CD4-positive, alpha-beta T cell treated with Interleukin-4 for 4 hours (primary cell): ENCODE measurements around the gene ZFY.
"Not testable (repeated sequence)": the region's sequence is repeated elsewhere in the genome, so short reads cannot be mapped to it uniquely, and the experiment has no call there.

Experiments used
- DNase-seq: peaks from one replicate; pipeline ENCODE4 v3.0.0-alpha.2; 2020

ZFY gene

DNA sequence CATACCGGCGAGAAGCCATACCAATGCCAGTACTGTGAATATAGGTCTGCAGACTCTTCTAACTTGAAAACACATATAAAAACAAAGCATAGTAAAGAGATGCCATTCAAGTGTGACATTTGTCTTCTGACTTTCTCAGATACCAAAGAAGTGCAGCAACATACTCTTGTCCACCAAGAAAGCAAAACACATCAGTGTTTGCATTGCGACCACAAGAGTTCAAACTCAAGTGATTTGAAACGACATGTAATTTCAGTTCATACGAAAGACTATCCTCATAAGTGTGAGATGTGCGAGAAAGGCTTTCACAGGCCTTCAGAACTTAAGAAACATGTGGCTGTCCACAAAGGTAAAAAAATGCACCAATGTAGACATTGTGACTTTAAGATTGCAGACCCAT, 44.1 kb downstream of the ZFY start:
- no peak for DNase-seq

DNA sequence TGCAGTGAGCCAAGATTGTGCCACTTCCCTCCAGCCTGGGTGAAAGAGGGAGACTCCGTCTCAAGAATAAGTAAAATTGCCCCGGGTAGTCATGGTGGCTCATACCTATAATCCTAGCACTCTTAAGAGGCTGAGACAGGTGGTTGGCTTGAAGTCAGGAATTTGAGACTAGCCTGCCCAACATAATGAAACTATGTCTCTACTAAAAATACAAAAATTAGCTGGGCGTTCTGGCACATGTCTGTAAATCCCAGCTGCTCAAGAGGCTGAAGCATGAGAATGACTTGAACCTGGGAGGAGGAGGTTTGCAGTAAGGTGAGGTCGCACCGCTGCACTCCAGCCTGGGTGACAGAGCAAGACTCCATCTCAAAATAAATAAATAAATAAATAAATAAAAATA, 49.3 kb downstream of the ZFY start:
- no peak for DNase-seq

DNA sequence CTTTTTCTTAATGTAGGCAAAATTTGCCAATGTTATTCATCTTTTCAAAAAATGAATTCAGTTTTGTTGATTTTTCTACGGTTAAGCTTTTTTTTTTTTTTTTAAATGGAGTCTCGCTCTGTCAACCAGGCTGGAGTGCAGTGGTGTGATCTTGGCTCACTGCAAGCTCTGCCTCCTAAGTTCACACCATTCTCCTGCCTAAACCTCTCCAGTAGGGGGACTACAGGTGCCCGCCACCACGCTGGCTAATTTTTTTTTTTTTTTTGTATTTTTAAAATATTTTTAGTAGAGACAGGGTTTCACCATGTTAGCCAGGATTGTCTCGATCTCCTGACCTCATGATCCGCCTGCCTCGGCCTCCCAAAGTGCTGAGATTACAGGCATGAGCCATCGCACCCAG, 52.0 kb downstream of the ZFY start:
- DNase-seq = not testable (repeated sequence)

DNA sequence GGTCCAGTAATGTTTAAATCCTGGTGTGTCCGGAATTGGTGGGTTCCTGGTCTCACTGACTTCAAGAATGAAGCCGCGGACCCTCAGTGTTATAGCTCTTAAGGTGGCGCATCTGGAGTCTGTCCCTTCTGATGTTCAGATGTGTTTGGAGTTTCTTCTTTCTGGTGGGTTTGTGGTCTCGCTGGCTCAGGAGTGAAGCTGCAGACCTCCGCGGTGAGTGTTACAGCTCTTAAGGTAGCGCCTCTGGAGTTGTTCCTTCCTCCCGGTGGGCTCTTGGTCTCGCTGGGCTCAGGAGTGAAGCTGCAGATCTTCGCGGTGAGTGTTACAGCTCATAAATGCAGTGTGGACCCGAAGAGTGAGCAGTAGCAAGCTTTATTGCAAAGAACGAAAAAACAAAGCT, 62.2 kb downstream of the ZFY start:
- DNase-seq = not testable (repeated sequence)

GRCh38 chrY:3002190-3002589, 67.0 kb downstream of the ZFY start:
- DNase-seq = peak; percentile 20

DNA sequence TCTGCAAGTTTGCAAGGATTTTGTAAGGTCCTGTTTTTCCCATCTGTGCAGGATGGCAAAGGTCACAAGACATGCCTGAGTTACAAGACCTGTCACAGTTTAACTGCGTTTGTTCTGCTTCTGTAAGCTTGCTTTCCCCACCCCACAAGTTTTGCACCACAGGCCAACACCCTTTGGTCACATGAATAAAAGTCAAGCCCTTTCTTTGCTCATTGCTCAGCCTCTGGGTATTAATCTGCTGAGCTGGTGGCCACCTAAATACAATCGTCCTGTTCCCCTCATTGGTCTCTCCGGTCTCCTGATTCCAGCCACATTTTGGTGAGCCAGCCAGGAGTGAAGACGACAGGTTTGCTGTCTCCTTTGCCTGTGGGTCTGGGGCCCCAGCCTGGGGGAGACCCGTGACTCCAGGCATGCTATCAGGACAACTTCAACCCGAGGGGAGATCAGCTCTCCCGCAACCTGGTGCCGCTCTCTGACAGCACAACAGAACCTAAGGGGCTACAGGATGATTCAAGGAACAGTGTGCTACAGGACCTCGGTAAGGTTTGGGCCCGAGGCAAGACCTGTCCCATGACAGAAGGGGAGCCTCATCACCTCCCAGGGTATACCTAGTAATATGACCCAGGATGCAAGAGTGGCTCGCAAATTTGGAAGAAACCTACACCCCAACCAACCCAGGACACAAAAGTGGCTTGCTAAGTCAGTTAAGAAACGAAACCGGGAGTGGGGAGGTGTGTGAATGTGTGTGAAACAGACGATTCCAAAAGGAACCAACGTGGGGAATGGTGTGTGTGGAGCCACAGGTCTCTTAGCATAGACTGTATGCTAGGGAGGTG, 67.7 kb downstream of the ZFY start:
- peak; percentile 35 for DNase-seq

DNA sequence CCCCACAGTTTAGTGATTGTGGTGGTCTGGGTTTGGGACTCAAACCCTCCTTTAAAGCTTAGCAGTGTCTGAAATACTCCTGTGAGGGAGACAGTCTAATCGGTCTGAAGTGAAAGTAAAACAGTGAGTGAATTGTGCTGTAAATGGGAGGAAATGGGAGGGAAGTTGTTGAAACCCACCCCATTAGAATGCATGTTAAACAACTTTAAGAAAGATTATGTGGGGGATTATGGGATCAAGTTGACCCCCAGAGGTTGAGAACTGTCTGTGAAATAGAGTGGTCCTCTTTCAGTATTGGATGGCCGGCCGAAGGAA, 68.3 kb downstream of the ZFY start:
- peak; percentile 8 for DNase-seq

DNA sequence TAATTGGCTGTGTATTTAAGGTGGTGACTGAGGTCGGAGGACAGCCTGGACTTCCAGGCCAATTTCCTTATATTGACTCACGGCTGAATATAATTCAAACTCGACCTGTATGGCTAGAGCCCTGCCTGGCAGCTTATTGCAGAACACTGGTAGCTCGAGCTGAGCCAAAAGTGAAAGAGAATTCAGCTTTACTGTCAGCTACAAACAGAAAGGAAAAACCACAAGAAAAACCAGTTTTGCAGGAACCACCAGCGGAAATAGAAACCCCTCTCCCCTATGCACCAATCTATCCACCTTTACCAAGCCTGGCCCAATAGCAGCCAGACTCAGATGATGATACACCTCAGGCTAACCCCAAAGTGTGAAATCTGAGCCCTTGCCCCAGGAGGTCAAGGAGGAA, 68.7 kb downstream of the ZFY start:
- peak; percentile 48 for DNase-seq

DNA sequence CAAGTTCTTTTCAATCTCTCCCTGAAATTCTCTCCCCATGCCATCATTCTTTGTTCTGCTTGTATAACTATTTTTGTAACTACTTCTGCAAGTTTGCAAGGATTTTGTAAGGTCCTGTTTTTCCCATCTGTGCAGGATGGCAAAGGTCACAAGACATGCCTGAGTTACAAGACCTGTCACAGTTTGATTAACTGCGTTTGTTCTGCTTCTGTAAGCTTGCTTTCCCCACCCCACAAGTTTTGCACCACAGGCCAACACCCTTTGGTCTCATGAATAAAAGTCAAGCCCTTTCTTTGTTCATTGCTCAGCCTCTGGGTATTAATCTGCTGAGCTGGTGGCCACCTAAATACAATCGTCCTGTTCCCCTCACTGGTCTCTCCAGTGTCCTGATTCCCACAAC, 70.8 kb downstream of the ZFY start:
- not testable (repeated sequence) for DNase-seq

GRCh38 chrY:3007967-3008366, 72.8 kb downstream of the ZFY start:
- DNase-seq = no peak

DNA sequence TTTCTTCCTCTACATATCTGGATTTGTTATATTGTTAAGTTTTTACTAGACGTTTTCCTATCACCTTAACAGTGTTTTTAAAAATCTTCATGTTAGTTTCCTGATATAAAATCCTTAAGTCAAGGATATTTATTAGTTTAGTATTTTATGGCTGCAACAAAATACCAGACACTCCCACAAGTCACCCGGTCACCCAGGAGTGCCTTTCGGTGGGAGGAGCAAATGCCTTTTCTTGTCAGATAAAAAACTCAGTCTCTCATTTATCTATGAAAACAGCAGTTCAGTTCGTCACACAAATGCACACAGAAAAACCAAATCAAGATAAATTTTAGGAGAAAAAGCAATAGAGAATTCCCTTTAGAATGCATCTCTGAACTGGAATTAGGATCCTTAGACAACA, 77.0 kb downstream of the ZFY start:
- no peak for DNase-seq

DNA sequence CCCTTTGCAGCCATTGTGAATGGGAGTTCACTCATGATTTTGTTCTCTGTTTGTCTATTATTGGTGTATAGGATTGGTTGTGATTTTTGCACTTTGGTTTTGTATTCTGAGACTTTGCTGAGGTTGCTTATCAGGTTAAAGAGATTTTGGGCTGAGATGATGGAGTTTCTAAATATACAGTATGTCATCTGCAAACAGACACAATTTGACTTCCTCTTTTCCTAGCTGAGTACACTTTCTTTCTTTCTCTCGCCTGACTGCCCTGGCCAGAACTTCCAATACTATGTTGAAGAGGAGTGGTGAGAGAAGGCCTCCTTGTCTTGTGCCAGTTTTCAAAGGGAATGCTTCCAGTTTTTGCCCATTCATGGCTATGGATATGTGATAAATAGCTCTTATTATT, 81.4 kb downstream of the ZFY start:
- DNase-seq = no peak

GRCh38 chrY:3018546-3018945, 83.4 kb downstream of the ZFY start:
- no peak for DNase-seq

DNA sequence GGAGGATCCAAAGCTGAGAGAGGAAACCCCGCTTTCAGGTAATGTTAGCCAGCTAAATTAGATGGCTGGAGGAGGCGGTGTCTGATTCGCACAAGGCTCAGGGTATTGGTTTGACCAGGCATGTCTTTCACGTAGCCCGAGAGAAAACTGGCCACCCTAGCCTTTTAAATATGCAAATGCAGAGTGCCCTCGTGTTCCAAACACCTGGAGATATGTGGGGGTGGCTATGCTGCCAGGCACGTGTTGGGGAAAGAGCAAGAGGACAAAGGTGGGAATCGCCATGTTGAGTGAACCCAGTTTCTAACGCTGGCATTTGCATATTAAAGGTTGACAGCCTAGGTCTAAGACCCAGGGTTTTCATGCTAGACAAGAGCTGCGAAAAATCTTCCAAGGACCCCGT, 84.4 kb downstream of the ZFY start:
- DNase-seq = no peak

- DNase-seq = no peak
Observed at GRCh38 chrY:3021176-3021575, 86.0 kb downstream of the ZFY start.

DNA sequence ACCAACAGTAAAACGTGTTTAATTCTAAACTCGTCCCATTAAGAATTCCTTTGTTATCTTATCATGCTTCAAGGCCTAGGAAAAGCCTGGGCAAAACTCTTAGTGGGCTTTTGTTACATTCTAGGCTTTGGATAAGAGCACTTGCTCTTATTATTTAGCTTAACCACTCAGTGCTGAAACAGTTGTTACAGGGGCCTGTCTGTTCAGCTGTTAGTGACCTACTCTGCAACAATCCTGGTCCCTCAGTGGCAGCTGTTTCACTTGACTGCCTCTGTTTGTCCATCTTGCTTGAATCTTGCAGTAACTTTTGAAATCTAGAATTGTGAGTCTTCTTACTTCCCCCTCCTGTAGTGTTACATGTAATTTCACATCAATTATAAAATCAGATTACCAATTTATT, 88.4 kb downstream of the ZFY start:
- DNase-seq = no peak

DNA sequence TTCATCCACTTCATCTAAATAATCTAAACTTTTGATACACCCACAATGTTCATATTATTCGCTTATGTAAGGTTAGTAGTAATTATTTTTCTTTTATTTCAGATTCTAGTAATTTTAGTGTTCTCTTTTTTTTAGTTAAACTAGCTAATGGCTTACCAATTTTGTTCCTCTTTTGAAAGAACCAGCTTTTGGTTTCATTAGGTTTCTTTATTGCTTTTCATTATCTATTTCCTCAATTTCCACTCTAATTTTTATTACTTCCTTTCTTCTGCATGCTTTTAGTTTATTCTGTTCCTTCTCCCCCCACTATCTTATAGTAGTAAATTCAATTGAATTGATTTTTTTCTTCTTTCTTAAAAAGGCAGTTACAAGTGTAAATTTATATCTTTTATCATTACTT, 90.2 kb downstream of the ZFY start:
- DNase-seq = no peak
